Spinal cord (tissue), 10 donors: ENCODE results near the gene NFIB. TPM values are rescaled to one million over a fixed set of nuclear protein-coding genes. Genes with fewer than 3 reads are reported as not detected.

Source experiments
- DNase-seq, 6 donors: peaks; one replicate each; pipeline versions ENCODE4 v3.0.0 to v3.0.0-alpha.2; 2013 to 2015; ENCODE audit warnings: low spot score in 6 of 6, low read depth in 4 of 6
- H3K27ac ChIP-seq: one replicate; pipeline ENCODE4 v1.5.1; 2013; ENCODE audit warnings: low read depth, low read length, control low read depth
- H3K27me3 ChIP-seq: one replicate; pipeline ENCODE4 v1.6.1; 2013; ENCODE audit warnings: low read length; ENCODE audit not compliant: control insufficient read depth, insufficient read depth
- H3K36me3 ChIP-seq: one replicate; pipeline ENCODE4 v1.6.1; 2013; ENCODE audit warnings: low read length; ENCODE audit not compliant: control insufficient read depth, insufficient read depth
- H3K4me1 ChIP-seq: one replicate; pipeline ENCODE4 v1.6.1; 2013; ENCODE audit warnings: low read length; ENCODE audit not compliant: control insufficient read depth, insufficient read depth
- H3K4me3 ChIP-seq: one replicate; pipeline ENCODE4 v1.5.1; 2013; ENCODE audit warnings: low read depth, low read length, control low read depth
- H3K9me3 ChIP-seq: one replicate; pipeline ENCODE4 v1.6.1; 2013; ENCODE audit warnings: low read length; ENCODE audit not compliant: control insufficient read depth, insufficient read depth
- WGBS: methylation state at CpG from one replicate; pipeline ENCODE4 v1.1.5; 2013; ENCODE audit warnings: missing lambda C conversion rate; ENCODE audit not compliant: insufficient coverage; 5-methylcytosine and 5-hydroxymethylcytosine counted together
- polyA plus RNA-seq, 2 donors: library from polyadenylated mRNA; unstranded; fragments of 120-200 nt; gene quantifications; one replicate each; pipeline ENCODE4 v1.2.1, GENCODE V29; 2013; ENCODE audit not compliant: insufficient read length in 2 of 2
- total RNA-seq, 2 donors: library from RNA; depleted of rRNA in 1 of 2; stranded (reverse); fragments of 120-200 nt in 1 of 2; fragments of >200 nt in 1 of 2; gene quantifications; one replicate each; pipeline versions ENCODE4 v1.2.3 to v1.2.4, GENCODE V29; 2013 to 2014
- donor health status: healthy.

Gene NFIB
- total and polyA plus RNA-seq, 4 donors = 56.4 to 97.5 (median 90.0) TPM

GRCh38 chr9:14087576-14087975 lies 226.4 kb downstream of the NFIB start:
- H3K27me3 ChIP-seq = no peaks in the 10 kb centered on the region
- WGBS = no CpG with 5 or more reads among the region's 7 CpGs

GRCh38 chr9:14086495-14086894 lies 227.4 kb downstream of the NFIB start:
- H3K36me3 ChIP-seq = no peaks in the 10 kb centered on the region
- no peaks in the 10 kb centered on the region for H3K4me1 ChIP-seq
- no peaks in the 10 kb centered on the region for H3K27me3 ChIP-seq
- no peak overlapping the region for H3K27ac ChIP-seq
- no peak overlapping the region for H3K4me3 ChIP-seq
- H3K9me3 ChIP-seq = no peaks in the 10 kb centered on the region
- no peak for DNase-seq
- WGBS = 73% methylated on average over 2 of the region's 5 CpGs

More at GRCh38 chr9:14087576-14087975, 226.4 kb downstream of the NFIB start:
- Histone ChIP-seq H3K27ac (no peak overlapping the region), H3K9me3 (no peaks in the 10 kb centered on the region), H3K4me1 (no peaks in the 10 kb centered on the region), H3K36me3 (no peaks in the 10 kb centered on the region), H3K4me3 (no peak overlapping the region)
- no peak for DNase-seq

- no peaks in the 10 kb centered on the region for H3K27me3 ChIP-seq
- DNase-seq = peak in 1 of 6 donors; percentile 37
- H3K4me3 ChIP-seq = no peak overlapping the region
- WGBS = no CpG with 5 or more reads among the region's 1 CpG
- no peak overlapping the region for H3K27ac ChIP-seq
- H3K9me3 ChIP-seq = no peaks in the 10 kb centered on the region
- no peaks in the 10 kb centered on the region for H3K36me3 ChIP-seq
- H3K4me1 ChIP-seq = no peaks in the 10 kb centered on the region
Measured at GRCh38 chr9:14085810-14086209, 228.1 kb downstream of the NFIB start.

DNA sequence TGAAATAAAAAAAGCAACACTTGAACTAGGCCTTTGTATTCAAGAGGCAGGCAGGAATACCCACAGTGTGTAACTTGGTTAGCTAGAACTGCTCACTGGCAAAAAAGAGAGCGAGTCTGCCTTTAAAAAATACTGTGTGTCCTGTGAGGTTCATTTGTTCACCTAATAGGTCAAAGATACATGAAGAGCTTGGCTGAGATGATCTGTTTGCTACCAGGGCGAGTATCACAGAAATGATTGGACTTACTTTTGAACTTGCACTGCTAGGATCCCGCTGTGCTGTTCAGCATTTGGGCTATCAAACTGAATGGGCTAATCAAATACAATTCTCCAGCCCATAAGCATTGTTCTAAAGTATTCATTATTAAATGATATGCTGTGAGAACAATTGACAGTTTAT lies 229.1 kb downstream of the NFIB start:
- 91% methylated on average over 1 of the region's 3 CpGs for WGBS

GRCh38 chr9:14083366-14083765 lies 230.6 kb downstream of the NFIB start:
- Histone ChIP-seq H3K36me3 (no peaks in the 10 kb centered on the region), H3K27me3 (no peaks in the 10 kb centered on the region), H3K4me1 (no peaks in the 10 kb centered on the region), H3K27ac (no peak overlapping the region), H3K4me3 (no peak overlapping the region), H3K9me3 (no peaks in the 10 kb centered on the region)
- DNase-seq = no peak
- WGBS = 88% methylated on average over 1 of the region's 1 CpG

More for the DNA sequence above, 229.1 kb downstream of the NFIB start:
- no peak for DNase-seq
- H3K27me3 ChIP-seq = no peaks in the 10 kb centered on the region
- H3K27ac ChIP-seq = no peak overlapping the region
- H3K4me1 ChIP-seq = no peaks in the 10 kb centered on the region
- no peak overlapping the region for H3K4me3 ChIP-seq
- H3K9me3 ChIP-seq = no peaks in the 10 kb centered on the region
- no peaks in the 10 kb centered on the region for H3K36me3 ChIP-seq

DNA sequence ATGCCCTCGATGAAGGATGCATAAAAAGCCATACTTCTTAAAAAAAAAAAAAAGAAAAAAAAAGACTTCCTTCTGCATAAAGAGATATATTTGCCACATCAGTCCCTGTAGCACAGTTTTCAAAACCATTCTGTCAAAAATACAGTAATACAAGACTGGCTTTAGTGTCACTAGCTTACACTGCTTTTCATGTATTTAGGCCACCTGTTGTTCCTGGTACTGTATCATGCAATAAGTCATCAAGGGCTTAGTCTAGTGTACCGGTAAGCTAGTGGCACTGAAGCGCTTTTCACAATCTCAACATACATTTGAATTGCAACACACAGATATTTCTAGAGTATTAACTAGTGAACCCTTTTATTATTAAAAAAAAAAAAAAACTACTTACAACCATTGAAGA lies 231.2 kb downstream of the NFIB start:
- no peaks in the 10 kb centered on the region for H3K27me3 ChIP-seq

GRCh38 chr9:14081745-14082144 lies 232.2 kb downstream of the NFIB start:
- WGBS = no CpG with 5 or more reads among the region's 4 CpGs
- Histone ChIP-seq H3K4me1 (no peaks in the 10 kb centered on the region), H3K36me3 (no peaks in the 10 kb centered on the region), H3K9me3 (no peaks in the 10 kb centered on the region), H3K27ac (no peak overlapping the region), H3K27me3 (no peaks in the 10 kb centered on the region), H3K4me3 (no peak overlapping the region)
- peak in 1 of 6 donors; percentile 70 for DNase-seq

More for the DNA sequence above, 231.2 kb downstream of the NFIB start:
- H3K9me3 ChIP-seq = no peaks in the 10 kb centered on the region
- H3K4me1 ChIP-seq = no peaks in the 10 kb centered on the region
- no peak for DNase-seq
- H3K27ac ChIP-seq = no peak overlapping the region
- WGBS = no CpG with 5 or more reads among the region's 3 CpGs
- no peaks in the 10 kb centered on the region for H3K36me3 ChIP-seq
- no peak overlapping the region for H3K4me3 ChIP-seq

GRCh38 chr9:14080959-14081542 lies 232.9 kb downstream of the NFIB start:
- 19% methylated on average over 5 of the region's 6 CpGs for WGBS

DNA sequence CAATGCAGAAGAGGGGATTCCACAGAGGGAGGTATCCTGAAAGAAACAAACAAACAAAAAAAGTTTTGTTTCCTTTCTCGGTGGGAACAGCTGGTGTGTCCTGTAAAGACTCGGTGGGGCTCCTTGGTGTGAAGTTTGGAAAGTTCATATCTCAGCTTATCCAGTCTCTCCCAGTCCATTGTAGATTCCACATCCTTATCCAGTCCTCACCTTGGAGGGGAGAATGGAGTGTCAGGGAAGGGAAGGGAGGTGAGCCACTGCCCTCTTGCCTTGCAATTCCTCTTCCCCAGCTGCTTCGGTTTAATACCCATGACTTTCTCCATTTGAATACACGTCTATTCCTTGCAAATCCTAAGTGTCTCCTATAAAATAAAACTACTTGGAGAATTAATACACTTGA lies 234.5 kb downstream of the NFIB start:
- H3K36me3 ChIP-seq = no peaks in the 10 kb centered on the region
- DNase-seq = no peak
- no CpG with 5 or more reads among the region's 4 CpGs for WGBS
- H3K9me3 ChIP-seq = no peaks in the 10 kb centered on the region
- H3K27me3 ChIP-seq = no peaks in the 10 kb centered on the region
- no peak overlapping the region for H3K4me3 ChIP-seq
- no peaks in the 10 kb centered on the region for H3K4me1 ChIP-seq
- no peak overlapping the region for H3K27ac ChIP-seq

More at GRCh38 chr9:14080959-14081542, 232.9 kb downstream of the NFIB start:
- Histone ChIP-seq H3K27me3 (no peaks in the 10 kb centered on the region), H3K36me3 (no peaks in the 10 kb centered on the region), H3K27ac (no peak overlapping the region), H3K4me1 (no peaks in the 10 kb centered on the region), H3K9me3 (no peaks in the 10 kb centered on the region), H3K4me3 (no peak overlapping the region)
- peak in 1 of 6 donors; percentile 63 for DNase-seq

DNA sequence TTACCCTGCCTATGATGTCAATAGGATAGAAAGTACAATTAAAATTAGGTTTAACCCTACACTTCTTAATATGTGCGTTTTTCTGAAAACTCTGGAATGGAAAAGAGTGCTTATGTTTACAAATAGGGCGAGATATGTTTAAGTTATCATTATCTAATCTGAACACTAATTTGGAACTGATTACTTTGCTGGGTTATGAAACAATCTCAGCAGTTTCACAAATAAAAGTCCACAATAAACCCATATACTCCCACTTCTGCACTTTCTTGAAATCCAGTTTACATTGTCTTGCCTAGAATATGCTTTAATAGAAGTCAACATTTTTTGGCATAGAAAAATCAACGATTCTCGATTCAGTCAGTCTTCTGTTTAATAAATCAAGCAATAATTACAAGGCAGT lies 236.3 kb downstream of the NFIB start:
- H3K27ac ChIP-seq = no peak overlapping the region

More for the DNA sequence above, 236.3 kb downstream of the NFIB start:
- Histone ChIP-seq H3K9me3 (no peaks in the 10 kb centered on the region), H3K27me3 (no peaks in the 10 kb centered on the region), H3K4me3 (no peak overlapping the region), H3K36me3 (no peaks in the 10 kb centered on the region), H3K4me1 (no peaks in the 10 kb centered on the region)
- no peak for DNase-seq
- WGBS = no CpG with 5 or more reads among the region's 4 CpGs
